Caco-2 (cell line): ENCODE measurements around the gene SLC25A17. TPM values are rescaled to one million over a fixed set of nuclear protein-coding genes. Genes with fewer than 3 reads are reported as not detected.

Source experiments
- BruUV-seq: library from RNA; stranded (reverse); fragments of 400-500 nt; replicated peaks from 2 replicates; lab custom pipeline; 2021; lab: Mats Ljungman, UMichigan
- CTCF ChIA-PET: fragments of 300-600 bp; sonication (Branson Sonifier 250); formaldehyde crosslinking; loops from one replicate; lab custom pipeline; 2022; ENCODE audit warnings: antibody characterized with exemption; lab: Charles Lee
- POLR2A ChIA-PET: fragments of 300-600 bp; sonication (Branson Sonifier 250); formaldehyde crosslinking; loops from one replicate; lab custom pipeline; 2022; ENCODE audit warnings: antibody characterized with exemption; lab: Charles Lee
- DNase-seq, 2 experiments: peaks; one replicate each; pipeline versions ENCODE4 v3.0.0 to v3.0.0-alpha.2; 2020 to 2022
- H3K27me3 ChIP-seq: replicated peaks from 2 replicates; pipeline ENCODE4 v1.6.0; 2011; ENCODE audit warnings: low read length; ENCODE audit not compliant: control insufficient read depth, insufficient read depth
- H3K36me3 ChIP-seq: 2 replicates; pipeline ENCODE4 v1.5.1; 2011; ENCODE audit warnings: low read length; ENCODE audit not compliant: control insufficient read depth, insufficient read depth
- H3K4me1 ChIP-seq: fragments of 250-450 bp; sonication (Bioruptor Pico); 2 replicates; pipeline ENCODE4 v1.5.1; 2020; ENCODE audit warnings: mild to moderate bottlenecking
- H3K4me3 ChIP-seq: 2 replicates; pipeline ENCODE4 v1.5.1; 2011; ENCODE audit warnings: low read depth, mild to moderate bottlenecking, control low read depth, low read length
- H3K9me3 ChIP-seq: fragments of 250-450 bp; sonication (Bioruptor Pico); 2 replicates; pipeline ENCODE4 v1.5.1; 2020; ENCODE audit warnings: mild to moderate bottlenecking, moderate library complexity
- H3K27ac Mint-ChIP-seq: one replicate; pipeline ENCODE4 v1.8.0; 2022; ENCODE audit warnings: mixed read lengths; ENCODE audit not compliant: unreplicated experiment
- H3K27me3 Mint-ChIP-seq: one replicate; pipeline ENCODE4 v1.8.0; 2022; ENCODE audit warnings: mixed read lengths; ENCODE audit not compliant: insufficient read depth, unreplicated experiment
- H3K36me3 Mint-ChIP-seq: one replicate; pipeline ENCODE4 v1.8.0; 2022; ENCODE audit warnings: mild to moderate bottlenecking, mixed read lengths; ENCODE audit not compliant: insufficient read depth, unreplicated experiment
- H3K4me1 Mint-ChIP-seq: one replicate; pipeline ENCODE4 v1.8.0; 2022; ENCODE audit warnings: low read depth, mixed read lengths; ENCODE audit not compliant: unreplicated experiment
- H3K4me3 Mint-ChIP-seq: one replicate; pipeline ENCODE4 v1.8.0; 2022; ENCODE audit warnings: mild to moderate bottlenecking, moderate library complexity, mixed read lengths; ENCODE audit not compliant: unreplicated experiment
- H3K9me3 Mint-ChIP-seq: one replicate; pipeline ENCODE4 v1.8.0; 2022; ENCODE audit warnings: mixed read lengths; ENCODE audit not compliant: unreplicated experiment
- CTCF ChIP-seq, 2 experiments: fragments of 200-600 bp in 1 of 2; IDR thresholded peaks; 1 replicate in 1 of 2; 2 replicates in 1 of 2; pipeline versions ENCODE4 v1.5.1 to v1.8.0; 2011 to 2022; ENCODE audit warnings: antibody characterized with exemption in 1 of 2, control low read depth in 1 of 2, inconsistent platforms in 1 of 2, low read depth in 1 of 2, low read length in 1 of 2, mild to moderate bottlenecking in 1 of 2, moderate library complexity in 1 of 2; ENCODE audit not compliant: insufficient read depth in 1 of 2, severe bottlenecking in 1 of 2, unreplicated experiment in 1 of 2
- intact Hi-C: fragments of 100-400 bp; cut with micrococcal nuclease; formaldehyde crosslinking; loops from one replicate; pipeline ENCODE4 v1.10.0; 2022; ENCODE audit not compliant: unreplicated experiment
- total RNA-seq: library from RNA; stranded (reverse); gene quantifications from 2 replicates; pipeline ENCODE4 v1.2.3, GENCODE V29; 2022

Gene SLC25A17
- total RNA-seq, 1 experiment from 2014 or later = 23.1 TPM

GRCh38 chr22:40844951-40845350, 25.8 kb upstream of the SLC25A17 start:
- Mint-ChIP-seq H3K4me1 (peaks cover 6% of the 10 kb centered on the region), H3K9me3 (no peaks in the 10 kb centered on the region), H3K27ac (no peak overlapping the region), H3K36me3 (peaks cover 90% of the 10 kb centered on the region), H3K27me3 (no peaks in the 10 kb centered on the region), H3K4me3 (no peak overlapping the region)
- DNase-seq = no peak
- POLR2A ChIA-PET = no interaction called here
- no TSS peak for BruUV-seq
- CTCF ChIA-PET = no interaction called here
- no peaks in the 10 kb centered on the region for H3K27me3 ChIP-seq
- intact Hi-C loops = no loop called here
- no peaks in the 10 kb centered on the region for H3K4me1 ChIP-seq
- TF ChIP-seq CTCF (IDR thresholded peaks at IDR 0.05; ENCODE audit: insufficient read depth in 1 of 2, low read depth in 1 of 2, low read length in 1 of 2, severe bottlenecking in 1 of 2, unreplicated experiment in 1 of 2) = no peak
- no peak overlapping the region for H3K4me3 ChIP-seq
- H3K36me3 ChIP-seq = no peaks in the 10 kb centered on the region; the same call in 1 of the 2 replicates
- H3K9me3 ChIP-seq = no peaks in the 10 kb centered on the region

- ChIA-PET CTCF (no interaction called here), POLR2A (interaction anchor here (1.2 kb wide), 1 partner anchor 19 kb away, joined by 5 read pairs; the partner anchor contains the start of gene SLC25A17)
- H3K27me3 Mint-ChIP-seq = no peaks in the 10 kb centered on the region
- TF ChIP-seq CTCF (IDR thresholded peaks at IDR 0.05; ENCODE audit: insufficient read depth in 1 of 2, low read depth in 1 of 2, low read length in 1 of 2, severe bottlenecking in 1 of 2, unreplicated experiment in 1 of 2) = no peak
- Histone ChIP-seq H3K36me3 (no peaks in the 10 kb centered on the region), H3K27me3 (no peaks in the 10 kb centered on the region), H3K4me3 (no peak overlapping the region), H3K4me1 (no peaks in the 10 kb centered on the region), H3K9me3 (no peaks in the 10 kb centered on the region)
- H3K27ac Mint-ChIP-seq = no peak overlapping the region
- H3K4me3 Mint-ChIP-seq = no peak overlapping the region
- intact Hi-C loops = no loop called here
- peaks cover 4% of the 10 kb centered on the region for H3K4me1 Mint-ChIP-seq
- no peaks in the 10 kb centered on the region for H3K9me3 Mint-ChIP-seq
- no TSS peak for BruUV-seq
- DNase-seq = no peak
- peaks cover 92% of the 10 kb centered on the region for H3K36me3 Mint-ChIP-seq
These were observed 19.3 kb upstream of the SLC25A17 start for GRCh38 chr22:40838486-40838885.

- no peaks in the 10 kb centered on the region for H3K27me3 Mint-ChIP-seq
- Histone ChIP-seq H3K9me3 (no peaks in the 10 kb centered on the region), H3K36me3 (no peaks in the 10 kb centered on the region), H3K4me1 (0 out of 2 replicates have a peak, but pooled peaks cover 3% of the 10 kb centered on the region), H3K4me3 (no peak overlapping the region), H3K27me3 (no peaks in the 10 kb centered on the region)
- no TSS peak for BruUV-seq
- H3K27ac Mint-ChIP-seq = no peak overlapping the region
- CTCF ChIA-PET = no interaction called here
- H3K4me3 Mint-ChIP-seq = no peak overlapping the region
- no peak for TF ChIP-seq CTCF (IDR thresholded peaks at IDR 0.05; ENCODE audit: insufficient read depth in 1 of 2, low read depth in 1 of 2, low read length in 1 of 2, severe bottlenecking in 1 of 2, unreplicated experiment in 1 of 2)
- H3K36me3 Mint-ChIP-seq = peaks cover 90% of the 10 kb centered on the region
- DNase-seq = no peak
- no peaks in the 10 kb centered on the region for H3K9me3 Mint-ChIP-seq
- intact Hi-C loops = no loop called here
- peaks cover 13% of the 10 kb centered on the region for H3K4me1 Mint-ChIP-seq
- POLR2A ChIA-PET = no interaction called here
These were observed 15.5 kb upstream of the SLC25A17 start for GRCh38 chr22:40834619-40835018.
